Measurements from ENCODE around the gene CPLX1.

DNA sequence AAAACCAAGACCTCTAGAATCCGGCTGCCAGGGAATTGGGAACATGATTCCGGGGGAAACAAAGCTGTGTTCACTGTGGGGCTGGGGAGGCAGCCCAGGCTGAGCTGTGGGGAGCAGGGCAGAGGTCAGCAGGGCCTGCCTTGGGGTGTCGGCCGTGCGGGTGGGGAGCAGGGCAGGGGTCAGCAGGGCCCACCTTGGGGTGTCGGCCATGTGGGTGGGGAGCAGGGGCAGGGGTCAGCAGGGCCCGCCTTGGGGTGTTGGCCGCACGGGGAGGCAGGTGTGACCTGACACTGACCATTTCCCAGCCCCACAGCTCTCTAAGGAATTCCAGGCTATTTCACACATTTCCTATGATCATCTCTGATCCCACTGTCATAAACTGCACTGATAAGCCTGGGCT is 45.6 kb upstream of the CPLX1 start:
- no peak for TF ChIP-seq POLR2A (IDR thresholded peaks at IDR 0.05)
- TF ChIP-seq CTCF (IDR thresholded peaks at IDR 0.05) = no peak

All from testis (tissue), 2 donors.